HepG2 (cell line): ENCODE results near the gene C1orf116. TPM values are rescaled to one million over a fixed set of nuclear protein-coding genes. Genes with fewer than 3 reads are reported as not detected.

Experiments
- DNMT3B ChIP-seq: conservative IDR thresholded peaks from 2 replicates; pipeline ENCODE4 v1.6.1; 2016; ENCODE audit warnings: missing biosample characterization, control low read depth
- ELF1 ChIP-seq: sonication (generic); formaldehyde crosslinking; IDR thresholded peaks from 2 replicates; pipeline ENCODE4 v1.4.0; 2020; ENCODE audit warnings: missing genetic modification reagents
- HDAC2 ChIP-seq: sonication (generic); formaldehyde crosslinking; IDR thresholded peaks from 2 replicates; pipeline ENCODE4 v1.4.0; 2020; ENCODE audit warnings: missing genetic modification reagents
- HMGXB4 ChIP-seq, 2 experiments: sonication (generic) in 1 of 2; formaldehyde crosslinking in 1 of 2; IDR thresholded peaks; 2 replicates each; pipeline versions ENCODE4 v1.4.0 to v1.6.1; 2018 to 2020; ENCODE audit warnings: missing genetic modification reagents in 2 of 2, borderline replicate concordance in 1 of 2, low read depth in 1 of 2, mild to moderate bottlenecking in 1 of 2, missing biosample characterization in 1 of 2
- LCORL ChIP-seq, 2 experiments: fragments of 450-650 bp in 1 of 2; sonication (generic) in 1 of 2; formaldehyde crosslinking in 1 of 2; IDR thresholded peaks; 2 replicates each; pipeline versions ENCODE4 v1.5.0 to v1.6.1; 2017 to 2020; ENCODE audit warnings: antibody characterized with exemption in 1 of 2, missing genetic modification reagents in 1 of 2
- MIER2 ChIP-seq: IDR thresholded peaks from 2 replicates; pipeline ENCODE4 v1.6.1; 2016; ENCODE audit warnings: missing biosample characterization, missing genetic modification reagents
- NR2C2 ChIP-seq: sonication (generic); formaldehyde crosslinking; IDR thresholded peaks from 2 replicates; pipeline ENCODE4 v1.4.0; 2020; ENCODE audit warnings: missing genetic modification reagents, mild to moderate bottlenecking, moderate library complexity, borderline replicate concordance
- PHB2 ChIP-seq: fragments of 450-650 bp; IDR thresholded peaks from 2 replicates; pipeline ENCODE4 v1.6.1; 2018; ENCODE audit not compliant: partially characterized antibody
- PRDM15 ChIP-seq: sonication (generic); formaldehyde crosslinking; IDR thresholded peaks from 2 replicates; pipeline ENCODE4 v1.4.0; 2020; ENCODE audit warnings: missing genetic modification reagents
- REPIN1 ChIP-seq: sonication (generic); formaldehyde crosslinking; IDR thresholded peaks from 2 replicates; pipeline ENCODE4 v1.8.0; 2022; ENCODE audit warnings: missing genetic modification reagents, low read depth, mild to moderate bottlenecking, borderline replicate concordance
- RXRB ChIP-seq: IDR thresholded peaks from 2 replicates; pipeline ENCODE4 v1.6.1; 2016; ENCODE audit warnings: borderline replicate concordance, missing genetic modification reagents, missing compliant biosample characterization
- SAP130 ChIP-seq: IDR thresholded peaks from 2 replicates; pipeline ENCODE4 v1.6.1; 2016; ENCODE audit warnings: low read depth
- SMC3 ChIP-seq: IDR thresholded peaks from 2 replicates; pipeline ENCODE4 v1.6.1; 2011; ENCODE audit warnings: low read length, improper control_type of control experiment
- SP140L ChIP-seq: sonication (generic); formaldehyde crosslinking; IDR thresholded peaks from 2 replicates; pipeline ENCODE4 v1.4.0; 2020; ENCODE audit warnings: missing genetic modification reagents, borderline replicate concordance
- YEATS4 ChIP-seq: sonication (generic); formaldehyde crosslinking; IDR thresholded peaks from 2 replicates; pipeline ENCODE4 v1.4.0; 2020; ENCODE audit warnings: missing genetic modification reagents, borderline replicate concordance
- ZFP82 ChIP-seq: sonication (generic); formaldehyde crosslinking; IDR thresholded peaks from 2 replicates; pipeline ENCODE4 v1.5.1; 2020; ENCODE audit warnings: mild to moderate bottlenecking, missing genetic modification reagents, borderline replicate concordance
- ZMYM3 ChIP-seq: sonication (generic); formaldehyde crosslinking; IDR thresholded peaks from 2 replicates; pipeline ENCODE4 v1.5.1; 2020; ENCODE audit warnings: mild to moderate bottlenecking, missing genetic modification reagents
- ZNF607 ChIP-seq: sonication (generic); formaldehyde crosslinking; IDR thresholded peaks from 2 replicates; pipeline ENCODE4 v1.5.1; 2020; ENCODE audit warnings: missing genetic modification reagents, mild to moderate bottlenecking, borderline replicate concordance
- ZNF747 ChIP-seq: sonication (generic); formaldehyde crosslinking; IDR thresholded peaks from 2 replicates; pipeline ENCODE4 v1.8.1; 2023; ENCODE audit warnings: missing genetic modification reagents, mild to moderate bottlenecking, borderline replicate concordance
- polyA plus RNA-seq, 8 experiments: library from polyadenylated mRNA; depleted of rRNA in 3 of 8; stranded (reverse) in 7 of 8; unstranded in 1 of 8; fragments of >200 nt; fragmentation: Illumina TruSeq in 4 of 8; extraction: Trizol in 4 of 8; gene quantifications; 2 replicates each; pipeline versions ENCODE4 v1.2.1 to v1.2.3, GENCODE V29; 2011 to 2016; ENCODE audit warnings: low read depth in 4 of 8, missing spikeins in 1 of 8, mixed read lengths in 1 of 8; ENCODE audit not compliant: insufficient read depth in 1 of 8
- total RNA-seq, 5 experiments: library from RNA; depleted of rRNA; stranded (reverse); fragments of >200 nt; fragmentation: Illumina TruSeq; extraction: Trizol; gene quantifications; 2 replicates each; pipeline ENCODE4 v1.2.3, GENCODE V29; 2016; ENCODE audit warnings: low read depth in 1 of 5
- TF ChIP-seq, protein P1 (sequence below): sonication (generic); formaldehyde crosslinking; IDR thresholded peaks from 2 replicates; pipeline ENCODE4 v1.5.0; 2020; ENCODE audit warnings: missing genetic modification reagents
- TF ChIP-seq, protein P2 (sequence below): sonication (generic); formaldehyde crosslinking; IDR thresholded peaks from 2 replicates; pipeline ENCODE4 v1.4.0; 2020; ENCODE audit warnings: mild to moderate bottlenecking, low read depth, missing genetic modification reagents

The C1orf116 gene
- total and polyA plus RNA-seq, 2 of the 13 experiments (the other 11 are each of a cell fraction or from before 2014, with no cell fraction given): 0.51 to 0.95 TPM

- TF ChIP-seq, protein P1, sequence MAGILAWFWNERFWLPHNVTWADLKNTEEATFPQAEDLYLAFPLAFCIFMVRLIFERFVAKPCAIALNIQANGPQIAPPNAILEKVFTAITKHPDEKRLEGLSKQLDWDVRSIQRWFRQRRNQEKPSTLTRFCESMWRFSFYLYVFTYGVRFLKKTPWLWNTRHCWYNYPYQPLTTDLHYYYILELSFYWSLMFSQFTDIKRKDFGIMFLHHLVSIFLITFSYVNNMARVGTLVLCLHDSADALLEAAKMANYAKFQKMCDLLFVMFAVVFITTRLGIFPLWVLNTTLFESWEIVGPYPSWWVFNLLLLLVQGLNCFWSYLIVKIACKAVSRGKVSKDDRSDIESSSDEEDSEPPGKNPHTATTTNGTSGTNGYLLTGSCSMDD (CRISPR knock-in tag): no peak
- TF ChIP-seq DNMT3B (CRISPR knock-in tag): no peak
- peak; percentile 15; the same call in 1 of the 2 replicates for TF ChIP-seq HDAC2 (CRISPR knock-in tag)
- peak; percentile 50; the same call in 1 of the 2 replicates for TF ChIP-seq SAP130 (CRISPR knock-in tag)
- TF ChIP-seq HMGXB4 (CRISPR knock-in tag; IDR thresholded peaks at IDR 0.05; ENCODE audit: borderline replicate concordance in 1 of 2, low read depth in 1 of 2): peak in 1 of 2 experiments; percentile 84; a peak in 2 of 4 replicates
- peak; percentile 42; the same call in 1 of the 2 replicates for TF ChIP-seq RXRB (CRISPR knock-in tag)
- no peak for TF ChIP-seq MIER2
- TF ChIP-seq, protein P2, sequence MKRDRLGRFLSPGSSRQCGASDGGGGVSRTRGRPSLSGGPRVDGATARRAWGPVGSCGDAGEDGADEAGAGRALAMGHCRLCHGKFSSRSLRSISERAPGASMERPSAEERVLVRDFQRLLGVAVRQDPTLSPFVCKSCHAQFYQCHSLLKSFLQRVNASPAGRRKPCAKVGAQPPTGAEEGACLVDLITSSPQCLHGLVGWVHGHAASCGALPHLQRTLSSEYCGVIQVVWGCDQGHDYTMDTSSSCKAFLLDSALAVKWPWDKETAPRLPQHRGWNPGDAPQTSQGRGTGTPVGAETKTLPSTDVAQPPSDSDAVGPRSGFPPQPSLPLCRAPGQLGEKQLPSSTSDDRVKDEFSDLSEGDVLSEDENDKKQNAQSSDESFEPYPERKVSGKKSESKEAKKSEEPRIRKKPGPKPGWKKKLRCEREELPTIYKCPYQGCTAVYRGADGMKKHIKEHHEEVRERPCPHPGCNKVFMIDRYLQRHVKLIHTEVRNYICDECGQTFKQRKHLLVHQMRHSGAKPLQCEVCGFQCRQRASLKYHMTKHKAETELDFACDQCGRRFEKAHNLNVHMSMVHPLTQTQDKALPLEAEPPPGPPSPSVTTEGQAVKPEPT (CRISPR knock-in tag): no peak
- TF ChIP-seq SP140L (CRISPR knock-in tag): no peak
- TF ChIP-seq REPIN1 (CRISPR knock-in tag): no peak
- TF ChIP-seq ZMYM3 (CRISPR knock-in tag): no peak
- no peak for TF ChIP-seq PHB2
- TF ChIP-seq YEATS4 (CRISPR knock-in tag): no peak
- TF ChIP-seq ZNF607 (CRISPR knock-in tag): no peak
- TF ChIP-seq ZFP82 (CRISPR knock-in tag): no peak
- TF ChIP-seq PRDM15: no peak
- TF ChIP-seq ELF1 (CRISPR knock-in tag): no peak
- TF ChIP-seq NR2C2 (CRISPR knock-in tag): no peak
- no peak for TF ChIP-seq ZNF747
- peak; percentile 84 for TF ChIP-seq SMC3
- TF ChIP-seq LCORL (IDR thresholded peaks at IDR 0.05): no peak
- no peak for TF ChIP-seq LCORL (CRISPR knock-in tag; IDR thresholded peaks at IDR 0.05)
Observed at GRCh38 chr1:207077470-207078377, 45.2 kb upstream of the C1orf116 start (continued).
